Fibroblast of skin of scalp (primary cell): Measurements from ENCODE around the gene PHACTR3.

Experiments used
- DNase-seq: peaks from one replicate; pipeline ENCODE4 v3.0.0-alpha.2; 2013

PHACTR3 gene

GRCh38 chr20:59820204-59821041 lies 216.1 kb downstream of the PHACTR3 start:
- no peak for DNase-seq

- no peak for DNase-seq
Observed at GRCh38 chr20:59821201-59821600, 216.9 kb downstream of the PHACTR3 start.

DNA sequence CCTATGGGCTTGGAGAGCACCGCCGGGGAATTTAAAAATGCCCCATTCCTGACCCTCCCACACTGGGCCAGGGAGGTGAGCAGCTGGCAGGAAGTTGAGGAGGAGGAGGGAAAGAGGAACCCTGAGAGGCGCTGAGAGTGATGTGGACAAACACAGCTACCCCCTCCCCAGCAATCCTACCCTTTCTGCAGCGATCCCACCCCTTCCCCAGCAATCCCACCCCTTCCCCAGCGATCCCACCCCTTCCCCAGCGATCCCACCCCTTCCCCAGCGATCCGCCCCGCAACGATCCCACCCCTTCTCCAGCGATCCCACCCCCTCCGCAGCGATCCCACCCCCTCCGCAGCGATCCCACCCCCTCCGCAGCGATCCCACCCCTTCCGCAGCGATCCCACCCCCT lies 217.4 kb downstream of the PHACTR3 start:
- DNase-seq, result no peak

DNA sequence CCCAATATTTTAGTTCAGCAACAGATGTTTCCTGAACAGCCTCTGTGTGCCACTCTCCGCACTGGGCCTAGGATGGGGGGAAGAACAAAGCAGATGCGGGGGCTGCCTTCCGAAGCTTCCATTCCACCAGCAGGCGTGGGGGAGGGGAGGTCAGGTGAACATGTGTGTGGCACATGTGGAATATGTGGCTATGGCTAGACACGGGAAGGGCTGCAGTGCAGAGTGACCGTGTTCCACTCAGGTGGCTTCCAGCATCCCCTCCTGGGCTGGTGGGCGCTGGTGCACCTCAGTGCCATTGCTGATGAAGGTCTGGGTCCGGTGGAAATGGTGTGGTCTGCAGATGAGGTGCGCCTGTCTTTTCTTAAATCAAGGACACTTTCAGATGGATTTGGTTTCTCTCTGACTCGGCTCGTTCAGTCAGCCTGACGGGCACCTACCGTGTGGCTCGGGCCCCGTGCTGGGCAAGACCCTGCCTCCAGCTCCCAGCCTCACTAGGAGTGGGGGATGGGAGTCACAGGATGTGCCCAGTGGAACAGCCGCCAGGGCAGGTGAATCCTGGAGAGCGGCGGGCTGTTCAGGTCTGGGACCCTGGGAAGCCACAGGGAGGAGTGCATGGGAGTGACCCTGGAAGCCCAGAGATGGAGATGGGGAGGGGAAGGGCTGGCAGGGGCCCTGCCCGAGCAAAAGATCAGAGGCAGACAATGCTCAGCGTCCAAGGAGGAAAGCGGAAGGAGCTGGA lies 218.1 kb downstream of the PHACTR3 start:
- no peak for DNase-seq

- no peak for DNase-seq
Observed at GRCh38 chr20:59823030-59823423, 218.7 kb downstream of the PHACTR3 start.

GRCh38 chr20:59823491-59824259 lies 219.3 kb downstream of the PHACTR3 start:
- DNase-seq, result no peak

DNA sequence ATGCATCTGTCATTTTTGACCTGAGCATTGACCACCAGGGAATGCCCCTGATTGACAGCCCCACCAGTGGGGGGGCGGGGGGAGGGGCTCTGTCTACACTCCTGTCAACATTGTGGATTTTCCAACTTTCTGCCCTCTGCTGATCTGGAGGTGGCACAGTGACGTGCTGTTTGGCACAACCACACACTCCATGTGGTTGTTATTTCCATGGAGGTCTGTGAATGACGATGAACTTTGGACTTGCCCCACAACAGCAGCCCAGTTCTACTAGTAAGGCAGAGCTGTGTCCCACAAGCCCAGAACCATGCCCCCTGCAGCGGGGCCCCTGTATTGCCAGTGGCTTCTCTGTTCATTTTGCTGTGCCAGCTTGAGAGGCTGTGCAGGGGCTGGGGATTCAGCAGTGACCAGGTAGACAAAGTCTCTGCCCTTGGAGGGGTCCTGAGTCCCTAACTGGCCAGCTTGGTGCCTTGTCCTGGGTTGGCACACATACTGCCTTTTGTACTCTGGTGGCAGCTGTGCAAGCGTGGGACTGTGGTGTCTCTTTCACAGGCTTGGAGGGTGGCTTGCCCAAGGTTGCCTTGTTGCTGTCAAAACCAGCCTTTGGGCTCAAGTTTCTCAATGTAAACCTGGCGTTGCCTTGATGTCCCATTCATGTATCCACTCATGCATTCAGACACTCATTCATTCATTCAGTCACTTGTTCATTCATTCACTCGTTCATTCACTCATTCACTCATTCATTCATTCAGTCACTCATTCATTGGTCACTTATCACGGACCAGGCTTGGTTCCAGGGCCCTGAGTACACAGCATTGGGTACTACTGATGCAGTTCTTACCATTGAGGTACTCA lies 220.6 kb downstream of the PHACTR3 start:
- no peak for DNase-seq

GRCh38 chr20:59825563-59825920 lies 221.2 kb downstream of the PHACTR3 start:
- DNase-seq, result no peak

GRCh38 chr20:59825944-59826759 lies 221.8 kb downstream of the PHACTR3 start:
- no peak for DNase-seq

- DNase-seq, result no peak
Observed at GRCh38 chr20:59827138-59828056, 223.1 kb downstream of the PHACTR3 start.

DNA sequence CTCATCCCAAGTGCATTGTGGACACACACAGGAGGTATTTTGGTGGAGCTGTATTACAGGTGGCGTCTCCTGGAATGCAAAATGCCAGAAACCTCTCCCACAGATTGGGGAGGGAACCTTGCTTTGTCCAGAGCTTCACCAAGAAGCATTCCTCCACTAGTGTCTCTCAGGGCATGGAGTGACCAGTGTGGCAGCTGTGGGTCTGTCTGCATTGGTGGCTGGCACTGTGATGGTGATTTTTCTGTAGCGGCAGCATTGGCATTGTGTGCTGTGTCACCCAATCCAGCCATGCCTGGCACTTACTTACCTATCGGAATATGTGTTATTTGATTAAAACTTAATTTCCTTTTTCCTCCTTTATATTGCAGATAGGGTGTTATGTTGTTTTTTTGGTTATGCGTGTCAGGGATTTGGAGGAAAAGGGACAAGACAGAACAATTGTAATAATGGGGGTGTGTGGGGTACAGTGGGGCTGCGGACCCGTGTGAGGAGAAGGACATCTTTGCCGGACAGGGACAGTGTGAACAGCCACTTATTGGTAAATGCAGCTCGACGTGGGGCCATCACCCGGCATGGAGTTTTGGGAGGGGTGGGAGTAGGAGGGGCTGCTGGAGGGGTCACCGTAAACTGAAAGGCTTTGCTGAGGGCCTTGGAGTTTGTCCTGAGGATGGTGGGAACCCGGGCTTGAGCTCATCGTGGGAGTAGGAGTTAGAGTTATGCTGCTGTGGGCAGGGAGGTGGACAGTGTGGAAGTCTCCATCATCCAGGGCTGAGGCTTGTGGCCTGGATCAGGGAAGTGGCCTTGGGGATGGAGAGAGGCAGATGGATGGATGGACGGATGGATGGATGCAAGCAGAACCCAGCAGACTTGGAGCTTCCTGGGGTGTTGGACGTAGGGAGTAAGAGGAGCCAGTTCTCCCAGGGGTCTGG lies 224.0 kb downstream of the PHACTR3 start:
- no peak for DNase-seq

DNA sequence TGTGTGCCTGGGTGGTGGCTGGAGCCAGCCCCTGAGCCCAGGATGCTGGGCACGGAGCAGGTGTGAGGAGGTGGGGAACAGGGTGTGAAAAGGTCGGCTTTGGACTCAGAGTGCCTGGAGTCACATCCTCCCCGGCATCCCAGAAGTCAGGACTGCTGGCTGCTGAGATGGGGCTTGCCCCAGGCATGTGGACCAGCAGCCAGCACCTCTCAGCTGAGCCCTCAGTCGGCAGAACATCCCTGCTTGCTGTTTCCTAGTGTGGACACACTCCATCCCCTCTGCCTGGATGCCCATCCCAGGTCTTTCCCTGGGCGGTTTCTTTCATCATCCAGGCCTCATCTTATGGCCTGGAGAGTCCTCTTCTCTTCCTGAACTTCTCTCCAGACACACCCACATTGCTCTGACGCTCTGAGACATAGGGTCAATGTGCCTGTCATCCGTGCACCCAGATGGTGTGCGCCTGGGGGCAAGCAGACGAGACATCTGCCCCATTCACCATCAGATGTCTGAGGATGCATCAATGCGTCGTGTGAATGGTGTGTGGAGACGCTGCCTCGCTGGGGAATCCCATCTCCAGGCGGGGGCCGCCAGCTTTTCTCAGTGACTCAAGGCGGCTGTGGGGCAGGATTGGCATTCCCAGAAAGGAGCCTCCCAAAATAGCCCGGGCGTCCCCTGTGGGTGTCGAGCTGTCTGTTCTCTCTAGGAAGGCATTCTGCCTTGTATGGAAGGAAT lies 224.9 kb downstream of the PHACTR3 start:
- no peak for DNase-seq

DNA sequence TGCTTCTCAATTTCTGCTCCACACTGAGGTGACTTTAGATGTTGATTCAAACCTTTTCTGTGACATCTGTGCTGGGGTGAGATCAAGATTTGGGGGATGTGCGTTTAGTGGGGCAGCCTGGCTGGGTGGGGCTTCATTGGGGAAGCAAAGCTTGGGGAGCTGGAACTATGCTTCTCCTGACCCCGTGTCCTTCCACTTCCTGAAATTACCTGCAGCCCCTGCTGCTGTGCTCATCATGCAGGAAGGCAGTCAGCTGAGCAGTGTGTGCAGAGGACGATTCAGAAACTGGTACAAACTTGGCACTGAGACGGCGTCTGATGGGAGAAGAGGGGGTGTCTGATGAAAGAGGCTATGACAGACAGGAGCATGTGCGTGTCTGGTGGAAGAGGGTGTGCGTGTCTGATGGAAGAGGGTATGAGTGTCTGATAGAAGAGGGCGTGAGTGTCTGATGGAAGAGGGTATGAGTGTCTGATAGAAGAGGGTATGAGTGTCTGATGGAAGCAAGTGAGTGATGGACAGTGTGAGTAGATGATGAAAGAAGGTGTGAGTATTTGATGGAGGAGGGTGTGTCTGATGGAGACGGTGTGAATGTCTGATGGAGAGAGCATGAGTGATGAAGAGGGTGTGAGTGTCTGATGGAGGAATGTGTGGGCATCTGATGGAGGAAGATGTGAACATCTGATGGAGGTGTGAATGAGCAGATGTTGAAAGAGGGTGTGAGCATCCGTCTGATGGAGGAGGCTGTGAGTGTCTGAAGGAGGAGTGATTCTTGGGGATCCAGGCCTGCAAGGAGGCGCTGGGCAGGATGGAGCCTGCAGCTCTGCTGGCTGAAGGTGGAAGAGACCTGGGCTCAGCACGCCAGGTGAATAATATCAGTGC lies 225.7 kb downstream of the PHACTR3 start:
- no peak for DNase-seq

DNA sequence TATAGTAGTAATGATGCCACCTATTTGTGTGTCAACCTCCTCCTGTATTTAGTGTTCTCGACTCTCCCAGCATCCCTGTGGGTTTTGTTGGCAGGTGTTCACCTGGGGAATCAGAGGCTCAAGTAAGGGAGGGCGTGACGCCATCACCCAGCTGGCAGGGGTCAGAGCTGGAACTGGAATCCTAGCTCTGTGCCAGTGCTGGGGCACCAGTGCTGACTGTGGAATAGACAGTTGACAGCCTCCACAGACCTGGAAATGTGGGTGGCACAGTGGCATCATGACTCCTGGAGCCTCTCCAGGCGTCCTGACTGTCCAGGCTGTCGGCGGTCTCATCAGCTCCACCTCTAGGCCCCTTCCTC lies 226.3 kb downstream of the PHACTR3 start:
- no peak for DNase-seq

- no peak for DNase-seq
Observed at GRCh38 chr20:59831024-59831915, 226.9 kb downstream of the PHACTR3 start.

DNA sequence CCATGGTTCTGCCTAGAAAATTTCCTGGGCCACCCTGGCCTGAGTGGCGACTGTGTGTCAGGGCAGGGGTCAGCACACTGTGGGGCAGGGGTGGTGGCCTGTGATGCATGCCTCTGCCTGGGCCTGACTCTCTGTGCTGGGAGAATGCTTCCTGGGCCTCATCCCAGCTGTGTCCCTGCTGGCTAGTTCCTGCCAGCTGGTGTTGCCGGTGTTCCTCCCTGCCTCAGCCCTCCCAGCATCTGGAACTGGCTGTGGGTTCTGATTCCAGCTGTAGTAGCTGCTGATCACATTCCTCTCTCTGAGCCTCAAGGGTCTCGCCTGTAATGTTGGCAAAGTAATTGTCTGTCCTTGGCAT lies 227.6 kb downstream of the PHACTR3 start:
- no peak for DNase-seq
